AG09309 (cell line): ENCODE data around the gene ADK.
"Not testable (repeated sequence)": the region's sequence is repeated elsewhere in the genome, so short reads cannot be mapped to it uniquely, and the experiment has no call there.

Source experiments
- DNase-seq: peaks from one replicate; pipeline ENCODE4 v3.0.0-alpha.2; 2010; ENCODE audit warnings: low read depth
- H3K4me3 ChIP-seq: 2 replicates; pipeline ENCODE4 v1.5.1; 2011; ENCODE audit warnings: mild to moderate bottlenecking, low read depth, low read length, moderate library complexity; ENCODE audit not compliant: control insufficient read depth
- TF ChIP-seq, protein P1 (sequence below): IDR thresholded peaks from 2 replicates; pipeline ENCODE4 v1.5.1; 2011; ENCODE audit warnings: mild to moderate bottlenecking, low read depth, low read length, inconsistent platforms; ENCODE audit not compliant: insufficient read depth, control insufficient read depth; ENCODE audit errors: missing control alignments

The ADK gene

DNA sequence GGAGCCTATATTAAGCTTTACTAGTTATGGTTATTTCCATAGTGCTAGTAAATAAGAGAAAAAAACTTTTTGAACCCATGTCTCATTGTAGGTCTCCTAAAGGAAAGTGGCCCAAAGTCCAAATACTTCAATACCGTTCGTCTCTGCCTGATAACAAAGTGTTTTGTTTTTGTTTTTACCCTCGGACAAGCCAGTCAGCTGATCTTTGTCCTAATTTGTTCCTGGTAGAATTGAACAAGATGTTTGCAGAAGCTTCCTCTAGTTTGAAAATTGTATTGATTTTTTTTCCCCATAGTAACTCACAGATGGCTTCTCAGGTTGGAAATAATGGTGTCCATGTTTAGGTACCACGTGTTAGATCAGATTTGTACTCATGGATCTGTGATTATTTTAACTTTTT lies 339.5 kb downstream of the ADK start:
- no peak overlapping the region for H3K4me3 ChIP-seq
- TF ChIP-seq, protein P1, sequence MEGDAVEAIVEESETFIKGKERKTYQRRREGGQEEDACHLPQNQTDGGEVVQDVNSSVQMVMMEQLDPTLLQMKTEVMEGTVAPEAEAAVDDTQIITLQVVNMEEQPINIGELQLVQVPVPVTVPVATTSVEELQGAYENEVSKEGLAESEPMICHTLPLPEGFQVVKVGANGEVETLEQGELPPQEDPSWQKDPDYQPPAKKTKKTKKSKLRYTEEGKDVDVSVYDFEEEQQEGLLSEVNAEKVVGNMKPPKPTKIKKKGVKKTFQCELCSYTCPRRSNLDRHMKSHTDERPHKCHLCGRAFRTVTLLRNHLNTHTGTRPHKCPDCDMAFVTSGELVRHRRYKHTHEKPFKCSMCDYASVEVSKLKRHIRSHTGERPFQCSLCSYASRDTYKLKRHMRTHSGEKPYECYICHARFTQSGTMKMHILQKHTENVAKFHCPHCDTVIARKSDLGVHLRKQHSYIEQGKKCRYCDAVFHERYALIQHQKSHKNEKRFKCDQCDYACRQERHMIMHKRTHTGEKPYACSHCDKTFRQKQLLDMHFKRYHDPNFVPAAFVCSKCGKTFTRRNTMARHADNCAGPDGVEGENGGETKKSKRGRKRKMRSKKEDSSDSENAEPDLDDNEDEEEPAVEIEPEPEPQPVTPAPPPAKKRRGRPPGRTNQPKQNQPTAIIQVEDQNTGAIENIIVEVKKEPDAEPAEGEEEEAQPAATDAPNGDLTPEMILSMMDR = no peak
- no peak for DNase-seq

DNA sequence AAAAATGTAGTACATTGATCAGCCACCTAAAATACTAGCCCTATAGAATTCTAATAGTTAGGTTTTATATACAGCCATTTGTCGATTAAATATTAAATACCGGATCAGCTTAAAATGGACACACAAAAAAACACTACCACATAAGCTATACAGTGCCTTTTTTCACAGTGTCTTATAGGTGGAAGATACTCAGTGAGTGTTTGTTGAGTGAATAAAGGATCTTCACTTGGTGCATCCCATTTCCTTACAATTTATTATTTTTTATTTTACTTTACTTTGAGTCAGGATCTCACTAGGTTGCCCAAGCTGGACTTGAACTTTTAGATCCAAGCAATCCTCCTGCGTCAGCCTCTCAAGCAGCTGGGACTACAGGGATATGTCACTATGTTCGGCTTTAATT lies 340.0 kb downstream of the ADK start:
- H3K4me3 ChIP-seq = no peak overlapping the region
- DNase-seq = no peak
- TF ChIP-seq, protein P1 = no peak

DNA sequence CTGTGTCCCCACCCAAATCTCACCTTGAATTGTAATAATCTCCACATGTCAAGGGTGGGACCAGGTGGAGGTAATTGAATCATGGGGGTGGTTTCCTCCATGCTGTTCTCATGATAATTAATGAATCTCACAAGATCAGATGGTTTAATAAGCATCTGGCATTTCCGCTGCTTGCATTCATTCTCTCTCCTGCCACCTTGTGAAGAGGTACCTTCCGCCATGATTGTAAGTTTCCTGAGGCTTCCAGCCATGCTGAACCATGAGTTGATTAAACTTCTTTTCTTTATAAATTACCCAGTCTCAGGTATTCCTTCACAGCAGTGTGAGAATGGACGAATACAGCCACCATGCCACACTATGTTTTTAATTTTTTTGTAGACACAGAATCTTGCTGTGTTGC lies 345.3 kb downstream of the ADK start:
- DNase-seq, H3K4me3 ChIP-seq: not testable (repeated sequence)

DNA sequence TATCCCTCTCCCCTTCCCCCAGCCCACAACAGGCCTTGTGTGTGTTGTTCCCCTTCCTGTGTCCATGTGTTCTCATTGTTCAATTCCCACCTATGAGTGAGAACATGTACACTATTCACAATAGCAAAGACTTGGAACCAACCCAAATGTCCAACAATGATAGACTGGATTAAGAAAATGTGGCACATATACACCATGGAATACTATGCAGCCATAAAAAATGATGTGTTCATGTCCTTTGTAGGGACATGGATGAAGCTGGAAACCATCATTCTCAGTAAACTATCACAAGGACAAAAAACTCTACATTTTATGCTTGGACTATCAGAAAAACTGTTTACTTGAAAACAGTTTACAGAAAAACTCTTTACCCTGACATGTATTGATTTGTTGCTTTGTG lies 347.6 kb downstream of the ADK start:
- H3K4me3 ChIP-seq, DNase-seq: not testable (repeated sequence)

DNA sequence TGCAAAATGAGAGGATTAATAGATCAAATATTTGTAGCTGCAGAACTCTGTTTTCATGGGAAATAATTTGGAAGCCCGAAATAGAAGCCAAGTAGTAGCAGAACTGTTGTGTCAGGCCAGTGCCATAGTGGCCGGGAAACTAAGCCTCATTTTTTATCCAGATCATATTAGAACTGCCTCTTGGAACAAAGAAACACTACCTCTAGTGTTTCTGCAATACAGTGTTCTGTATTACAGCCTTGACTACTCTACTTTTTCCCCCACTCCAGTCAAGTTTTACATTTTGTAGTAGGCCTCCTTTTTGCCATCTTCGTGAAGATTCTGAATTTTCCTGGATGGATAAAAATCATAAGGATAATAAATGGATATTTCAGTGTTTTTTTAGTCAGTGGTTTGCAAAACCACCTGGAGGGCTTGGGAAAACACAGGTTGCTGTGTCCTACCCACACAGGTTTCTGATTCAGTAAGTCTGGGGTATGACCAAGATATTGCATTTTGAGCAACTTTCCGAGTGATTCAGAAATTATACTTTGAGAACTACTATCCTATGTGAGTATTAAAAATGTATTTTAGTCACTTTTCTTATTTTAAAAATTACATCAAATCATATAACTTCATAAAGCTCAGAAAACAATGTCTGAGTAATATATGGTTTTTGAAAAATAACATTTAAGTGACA lies 349.1 kb downstream of the ADK start:
- TF ChIP-seq, protein P1 = no peak
- no peak for DNase-seq
- H3K4me3 ChIP-seq = no peak overlapping the region

DNA sequence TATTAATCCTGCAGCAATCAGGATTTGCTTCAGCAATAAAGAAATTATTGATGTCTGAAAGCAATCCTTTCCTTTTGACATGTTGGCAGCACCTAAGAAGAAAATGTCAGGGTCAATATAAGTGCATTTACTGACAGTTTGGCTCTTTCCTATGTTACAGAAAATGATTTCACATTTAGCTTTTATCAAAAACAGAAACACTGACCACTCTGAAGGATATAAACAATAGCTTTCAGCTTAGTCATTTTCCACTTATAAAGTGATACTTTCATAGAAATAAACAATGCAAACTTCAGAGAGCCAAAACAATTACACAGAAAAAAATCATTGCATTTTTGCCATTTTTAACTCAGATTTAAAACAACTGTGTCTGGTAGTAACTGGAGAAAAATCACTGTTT lies 349.8 kb downstream of the ADK start:
- TF ChIP-seq, protein P1 = no peak
- H3K4me3 ChIP-seq = no peak overlapping the region
- DNase-seq = peak; percentile 5

DNA sequence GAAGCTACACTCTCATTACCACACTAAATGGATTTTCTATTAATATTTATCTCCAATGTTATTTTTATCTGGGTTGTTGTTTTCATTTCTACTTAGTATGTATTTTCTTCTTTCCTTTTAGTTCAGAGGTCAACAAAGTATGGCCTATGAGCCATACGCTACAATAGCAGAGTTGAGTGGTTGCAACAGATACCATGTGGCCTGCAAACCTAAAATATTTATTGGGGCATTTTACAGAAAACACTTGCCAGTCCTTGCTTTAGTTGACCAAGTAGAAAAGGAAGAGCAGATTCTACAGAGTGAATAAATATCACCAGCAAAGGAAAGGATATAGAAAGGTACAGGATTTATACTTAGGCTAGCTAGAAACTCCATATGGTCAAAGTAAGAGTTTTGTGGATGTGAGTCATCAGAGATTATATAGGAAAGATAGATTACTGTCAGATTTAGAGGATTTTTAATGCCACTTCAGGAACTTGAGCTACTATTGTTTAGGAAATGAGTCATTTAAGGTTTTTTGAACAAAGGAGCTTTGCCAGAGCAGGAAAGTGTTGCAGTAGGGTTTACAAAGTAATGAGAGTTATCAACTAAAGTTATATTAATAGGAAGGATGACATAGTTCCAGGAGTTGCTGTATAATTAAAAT lies 352.1 kb downstream of the ADK start:
- DNase-seq = peak; percentile 42
- H3K4me3 ChIP-seq = no peak overlapping the region
- TF ChIP-seq, protein P1 = no peak
